Measurements from ENCODE around the gene LRRC2.
A peak's percentile ranks its signal among the peaks of the same experiment; 100 is the strongest.
"Not testable (repeated sequence)": the region's sequence is repeated elsewhere in the genome, so short reads cannot be mapped to it uniquely, and the experiment has no call there.

Gene LRRC2

DNA sequence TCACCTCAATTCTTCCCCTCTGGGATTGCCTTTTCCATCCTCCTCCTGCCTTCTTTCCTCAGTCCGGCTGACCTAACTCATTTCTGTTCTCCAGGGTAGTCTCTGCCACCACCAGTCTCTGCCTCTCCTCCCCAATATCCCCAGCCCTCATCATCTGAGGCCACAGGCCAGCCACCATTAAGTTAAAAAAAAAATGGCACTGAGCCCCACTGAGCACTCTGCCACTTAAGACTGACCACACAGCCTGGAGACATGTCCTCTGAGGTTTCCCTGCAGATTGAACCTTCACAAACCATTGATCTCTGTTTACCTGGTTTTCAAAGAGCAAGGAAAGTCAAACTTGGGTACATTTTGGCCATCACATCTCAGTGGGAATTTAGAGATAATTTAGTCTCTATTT lies 13.6 kb downstream of the LRRC2 start:
- DNase-seq (ENCODE audit: low read depth), result no peak

DNA sequence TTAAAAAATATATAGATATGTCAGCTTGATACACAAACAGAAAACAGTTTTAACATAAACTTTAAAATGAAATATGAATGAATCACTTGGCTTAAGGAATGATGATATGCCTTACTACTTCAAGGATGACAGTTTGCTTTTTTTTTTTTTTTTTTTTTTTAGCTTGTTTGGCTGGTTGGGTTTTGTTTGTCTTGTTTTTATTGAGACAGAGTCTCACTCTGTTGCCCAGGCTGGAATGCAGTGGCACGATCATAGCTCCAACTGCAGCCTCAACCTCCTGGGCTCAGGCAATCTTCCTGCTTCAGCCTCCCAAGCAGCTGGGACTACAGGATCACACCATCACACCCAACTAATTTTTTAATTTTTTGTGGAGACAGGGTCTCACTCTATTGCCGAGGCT lies 14.5 kb downstream of the LRRC2 start:
- no peak for DNase-seq (ENCODE audit: low read depth)

DNA sequence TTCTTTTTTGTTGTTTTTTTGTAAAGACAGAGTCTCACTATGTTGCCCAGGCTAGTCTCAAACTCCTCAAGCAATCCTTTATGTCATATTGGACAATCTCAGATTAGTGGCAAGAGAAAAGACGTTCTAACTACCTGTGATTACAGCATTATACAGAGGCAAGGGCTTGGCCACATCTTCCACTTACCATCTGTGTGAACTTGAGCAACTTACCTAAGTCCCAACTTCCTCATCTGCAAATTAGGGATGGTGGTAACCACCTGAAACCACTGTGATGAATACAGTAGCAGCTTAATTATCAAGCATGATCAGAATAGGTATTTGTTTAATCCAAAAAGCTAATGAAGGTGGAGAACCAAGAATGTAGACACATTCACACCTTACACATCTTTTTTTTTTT lies 16.1 kb downstream of the LRRC2 start:
- no peak for DNase-seq (ENCODE audit: low read depth)

DNA sequence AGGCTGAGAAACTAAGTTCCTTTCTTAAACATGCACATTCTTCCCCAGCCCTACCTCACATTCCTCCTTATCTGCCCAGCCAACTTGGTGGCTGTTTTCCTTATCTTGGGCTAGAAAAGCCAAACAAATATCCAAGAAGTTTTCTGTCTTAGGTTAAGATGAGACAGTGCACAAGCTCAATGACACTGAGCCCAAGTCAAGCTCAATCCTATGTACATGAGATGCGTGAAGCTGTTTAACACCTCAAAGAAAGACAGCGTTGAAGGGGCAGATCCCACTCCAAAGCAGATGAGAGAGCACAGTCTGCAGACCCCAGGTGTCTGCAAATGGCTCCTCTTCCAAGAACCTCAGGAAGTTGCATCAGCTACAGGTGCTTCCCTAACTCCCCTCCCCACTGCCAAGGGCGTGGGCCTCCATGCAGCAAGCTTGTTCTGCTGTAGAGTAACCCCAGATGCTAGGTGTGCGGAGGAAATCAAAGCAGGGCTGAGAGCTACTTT lies 16.6 kb downstream of the LRRC2 start:
- no peak for DNase-seq (ENCODE audit: low read depth)

GRCh38 chr3:46548611-46549010 lies 17.5 kb downstream of the LRRC2 start:
- DNase-seq (ENCODE audit: low read depth), result not testable (repeated sequence)

- DNase-seq (ENCODE audit: low read depth), result no peak
Observed at GRCh38 chr3:46546896-46547440, 19.1 kb downstream of the LRRC2 start.

GRCh38 chr3:46545818-46546630 lies 20.1 kb downstream of the LRRC2 start:
- no peak for DNase-seq (ENCODE audit: low read depth)

DNA sequence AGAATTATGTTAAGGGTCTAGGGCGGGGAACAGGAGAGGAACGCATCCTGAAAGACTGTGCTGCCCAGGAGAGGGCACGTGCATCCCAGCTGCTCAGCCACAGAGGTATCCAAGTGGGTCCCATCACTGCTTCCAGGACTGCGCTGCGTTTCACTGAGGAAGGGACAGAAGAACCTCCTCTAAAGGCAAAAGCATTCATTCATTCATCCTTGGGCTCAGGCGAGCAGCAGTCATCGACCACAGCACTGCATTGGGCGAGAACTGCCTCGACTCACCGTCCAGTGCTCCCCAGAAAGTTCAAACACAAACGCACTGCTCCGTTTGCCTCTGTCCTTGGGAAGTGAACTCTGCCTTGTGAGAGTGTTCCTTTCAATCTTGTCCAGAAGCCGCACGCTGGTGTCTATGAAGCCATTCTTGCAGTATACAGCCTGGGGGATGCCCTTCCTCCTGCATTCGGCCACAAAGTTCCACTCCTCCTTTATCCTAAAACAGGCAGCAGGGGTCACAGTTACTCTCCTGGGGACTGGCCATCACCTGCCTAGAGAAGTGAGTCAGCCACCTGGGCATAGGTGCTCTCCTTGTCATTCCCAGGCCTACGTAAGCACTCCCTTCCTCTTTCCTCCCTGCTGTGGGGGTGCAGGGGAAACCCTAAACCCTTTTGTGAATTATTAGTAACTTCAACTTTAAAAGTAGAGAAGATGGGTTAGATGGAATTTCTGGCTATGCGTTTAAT lies 21.2 kb downstream of the LRRC2 start:
- no peak for DNase-seq (ENCODE audit: low read depth)

DNA sequence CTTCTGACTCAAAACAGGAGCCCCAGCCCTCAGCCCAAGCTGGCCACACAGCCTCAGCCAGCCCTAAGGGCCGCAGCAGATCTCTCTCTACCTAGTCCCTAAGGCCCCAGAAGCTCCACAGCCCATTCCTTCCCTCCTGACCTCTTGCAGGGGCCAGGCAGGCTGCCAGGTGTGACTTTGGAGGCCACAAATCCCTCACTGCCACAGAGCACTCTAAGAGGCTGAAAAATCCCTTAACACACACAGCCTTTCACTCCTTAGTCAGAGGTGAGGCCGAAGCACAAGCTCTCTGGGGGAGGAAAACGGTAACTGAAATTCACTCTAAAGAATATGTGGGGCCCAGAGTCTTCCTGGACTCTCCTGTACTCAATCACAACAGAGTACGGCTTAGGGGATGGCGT lies 23.3 kb downstream of the LRRC2 start:
- DNase-seq (ENCODE audit: low read depth), result no peak

DNA sequence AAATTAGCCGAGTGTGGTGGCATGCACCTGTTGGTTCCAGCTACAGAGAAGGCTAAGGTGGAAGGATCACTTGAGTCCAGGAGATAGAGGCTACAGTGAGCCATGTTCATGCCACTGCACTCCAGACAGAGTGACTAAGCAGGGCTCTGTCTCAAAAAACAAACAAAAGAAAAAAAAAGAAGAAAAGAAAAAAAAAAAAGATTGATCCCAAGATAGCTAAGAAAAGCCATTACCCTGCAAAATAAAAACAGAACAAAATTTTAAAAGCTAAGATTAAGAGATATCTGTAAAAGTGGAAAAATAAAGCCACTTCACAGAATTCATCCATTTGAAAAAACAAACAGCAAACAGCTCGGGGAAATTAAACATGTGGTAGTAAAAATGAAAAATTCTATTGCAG lies 23.8 kb downstream of the LRRC2 start:
- no peak for DNase-seq (ENCODE audit: low read depth)

GRCh38 chr3:46541835-46542234 lies 24.3 kb downstream of the LRRC2 start:
- no peak for DNase-seq (ENCODE audit: low read depth)

GRCh38 chr3:46540550-46540949 lies 25.6 kb downstream of the LRRC2 start:
- DNase-seq (ENCODE audit: low read depth), result no peak

GRCh38 chr3:46539443-46540005 lies 26.6 kb downstream of the LRRC2 start:
- no peak for DNase-seq (ENCODE audit: low read depth)

DNA sequence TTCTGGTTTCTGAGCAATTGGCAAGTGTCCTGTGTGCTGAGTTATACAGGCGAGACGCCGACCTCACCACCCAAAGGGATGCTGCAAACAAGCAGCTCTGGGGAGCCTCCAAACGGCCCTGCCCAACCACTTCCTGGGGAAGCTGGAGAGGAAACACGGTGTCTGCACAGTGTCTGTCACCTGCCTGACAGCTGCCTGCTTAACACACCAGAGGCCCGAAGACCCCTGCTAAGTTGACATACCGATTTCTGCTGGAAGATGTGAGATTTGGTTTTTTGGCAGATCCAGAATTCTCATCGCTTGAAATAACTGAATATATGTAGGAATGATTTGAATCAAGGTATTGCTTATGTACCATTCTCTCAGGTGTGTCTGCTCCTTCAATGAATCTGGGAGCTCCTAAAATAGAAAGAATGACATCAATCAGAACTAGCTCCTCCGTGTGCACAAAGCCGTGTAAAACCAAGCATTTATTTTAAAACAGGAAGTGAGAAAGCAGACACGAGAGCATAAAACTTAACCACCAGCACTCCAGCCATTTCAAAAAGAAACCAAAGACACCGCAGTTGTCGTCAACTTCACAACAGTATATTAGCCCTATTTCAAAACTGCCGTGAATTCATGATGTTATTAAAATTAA lies 27.2 kb downstream of the LRRC2 start:
- DNase-seq (ENCODE audit: low read depth), result peak; percentile 72

GRCh38 chr3:46538425-46538802 lies 27.7 kb downstream of the LRRC2 start:
- DNase-seq (ENCODE audit: low read depth), result not testable (repeated sequence)

- DNase-seq (ENCODE audit: low read depth), result no peak
Observed at GRCh38 chr3:46537779-46538178, 28.3 kb downstream of the LRRC2 start.

DNA sequence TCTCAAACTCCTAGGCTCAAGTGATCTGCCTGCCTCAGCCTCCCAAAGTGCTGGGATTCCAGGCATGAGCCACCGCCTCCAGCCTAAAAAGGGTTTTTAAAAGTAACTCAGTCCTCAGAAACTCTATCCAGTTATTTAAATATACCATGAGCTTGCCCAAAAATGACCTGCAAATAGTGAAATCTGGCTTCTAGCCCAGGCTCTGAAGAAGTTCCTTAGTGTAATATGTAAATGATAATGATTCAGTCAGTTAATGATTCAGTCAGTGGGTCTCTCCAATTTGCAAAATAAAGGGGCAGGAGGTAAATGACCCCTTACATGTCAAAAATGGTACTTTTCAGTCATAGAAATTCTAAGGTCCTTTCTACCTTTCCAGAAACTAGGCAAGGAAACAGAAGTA lies 28.8 kb downstream of the LRRC2 start:
- no peak for DNase-seq (ENCODE audit: low read depth)

DNA sequence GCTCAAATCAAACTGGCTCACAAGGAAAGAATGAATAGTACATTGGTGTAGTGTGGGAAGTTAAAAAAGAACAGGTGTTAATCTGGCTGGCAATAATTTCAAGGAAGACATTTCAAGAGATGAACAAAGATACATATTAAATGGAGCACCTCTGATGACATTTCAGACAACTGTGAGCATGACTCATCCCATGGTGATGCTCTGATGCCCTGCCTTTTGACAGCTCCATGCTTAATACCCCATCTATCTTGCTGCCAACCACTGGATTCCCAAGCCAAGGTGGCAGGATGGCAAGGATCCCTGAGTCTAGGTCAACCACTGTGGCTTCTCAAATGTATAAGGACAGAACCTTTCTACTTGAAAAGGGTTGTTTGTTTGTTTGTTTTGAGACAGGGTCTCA lies 29.3 kb downstream of the LRRC2 start:
- DNase-seq (ENCODE audit: low read depth), result no peak

DNA sequence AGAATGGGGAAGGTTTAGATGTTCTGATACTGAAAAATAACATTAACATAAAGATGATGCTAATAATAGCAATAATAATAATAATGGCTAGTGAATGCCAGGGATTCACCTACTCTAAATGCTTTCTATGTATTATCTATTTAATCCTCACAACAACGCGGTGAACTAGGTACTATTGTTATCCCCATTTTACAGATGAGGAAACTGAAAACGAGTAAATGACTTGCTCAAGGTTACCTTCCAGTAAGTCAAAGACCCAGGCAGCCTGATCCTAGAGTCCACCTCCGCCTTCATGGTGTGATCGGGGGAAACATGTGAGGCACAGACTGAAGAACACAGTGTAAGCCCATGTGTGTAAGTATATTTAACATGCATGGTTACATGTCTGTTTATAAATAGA lies 30.4 kb downstream of the LRRC2 start:
- no peak for DNase-seq (ENCODE audit: low read depth)

DNA sequence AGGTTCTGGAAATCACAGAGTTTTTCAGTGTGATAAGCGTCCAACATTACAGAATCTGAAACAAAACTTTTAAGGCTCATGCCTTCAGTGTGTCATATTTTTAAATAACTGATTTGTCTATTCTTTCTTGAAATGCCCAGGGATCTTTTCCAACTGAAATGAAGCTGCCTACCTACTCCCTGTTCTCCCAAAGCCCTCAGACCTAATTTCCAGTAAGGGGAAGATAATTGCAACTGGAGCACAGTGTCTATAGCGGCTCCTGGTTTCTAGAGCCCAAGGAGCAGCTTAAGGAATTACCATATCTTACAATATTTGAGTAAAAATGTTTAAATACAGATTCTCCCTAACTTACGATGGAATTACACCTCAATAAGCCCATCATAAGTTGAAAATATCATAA lies 33.0 kb downstream of the LRRC2 start:
- no peak for DNase-seq (ENCODE audit: low read depth)

DNA sequence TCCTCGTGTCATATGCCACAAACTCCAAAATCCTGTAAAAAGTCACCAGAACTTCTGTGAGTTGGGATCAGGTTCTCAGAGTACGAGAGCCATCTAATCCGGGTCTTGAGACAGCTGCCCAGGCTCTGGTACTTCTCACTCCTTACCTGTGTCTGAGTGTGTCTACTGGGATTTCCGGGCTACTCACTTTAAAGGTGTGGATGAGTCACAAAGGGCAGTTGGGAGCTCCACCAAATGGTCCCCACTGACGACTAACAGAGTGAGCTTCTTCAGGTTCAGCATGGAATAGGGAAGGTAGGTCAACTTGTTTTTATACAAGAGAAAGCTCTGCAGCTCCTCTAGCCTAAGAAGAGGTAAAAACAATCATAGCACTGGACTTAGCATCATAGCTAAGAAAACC lies 38.9 kb downstream of the LRRC2 start:
- no peak for DNase-seq (ENCODE audit: low read depth)

- DNase-seq (ENCODE audit: low read depth), result no peak
Observed at GRCh38 chr3:46524832-46525231, 41.3 kb downstream of the LRRC2 start.

All from activated T-cell treated with anti-CD3 and anti-CD28 coated beads for 1 hour (primary cell).